ENCODE data around the gene DCP2. TPM values are rescaled to one million over a fixed set of nuclear protein-coding genes. Genes with fewer than 3 reads are reported as not detected.

The DCP2 gene
- total and polyA plus RNA-seq, 10 of the 15 experiments (the other 5 are each of a cell fraction or from before 2014, with no cell fraction given), result 23.4 to 81.6 (median 47.4) TPM

DNA sequence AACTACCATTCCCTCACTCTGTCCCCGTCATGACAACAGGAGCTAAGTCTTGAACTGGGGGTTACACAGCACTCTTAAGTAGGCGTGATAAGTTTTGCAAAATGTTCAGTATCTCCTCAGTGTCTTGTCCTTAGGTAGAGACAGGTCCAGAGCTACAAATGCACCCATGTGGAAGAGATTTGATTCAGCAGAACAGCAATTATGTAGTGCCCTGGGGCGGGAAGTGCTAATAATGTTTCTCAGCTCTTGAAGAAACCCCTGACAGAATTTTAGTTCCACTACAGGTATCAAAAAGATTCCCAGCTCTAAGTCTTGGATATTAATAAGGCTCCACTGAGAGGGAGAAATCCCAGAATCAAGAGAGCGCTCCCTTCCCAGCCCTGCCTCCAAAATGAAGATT, 49.6 kb downstream of the DCP2 start:
- no TSS peak for BruUV-seq (replicated peaks)
- no peak for FAIRE-seq

DNA sequence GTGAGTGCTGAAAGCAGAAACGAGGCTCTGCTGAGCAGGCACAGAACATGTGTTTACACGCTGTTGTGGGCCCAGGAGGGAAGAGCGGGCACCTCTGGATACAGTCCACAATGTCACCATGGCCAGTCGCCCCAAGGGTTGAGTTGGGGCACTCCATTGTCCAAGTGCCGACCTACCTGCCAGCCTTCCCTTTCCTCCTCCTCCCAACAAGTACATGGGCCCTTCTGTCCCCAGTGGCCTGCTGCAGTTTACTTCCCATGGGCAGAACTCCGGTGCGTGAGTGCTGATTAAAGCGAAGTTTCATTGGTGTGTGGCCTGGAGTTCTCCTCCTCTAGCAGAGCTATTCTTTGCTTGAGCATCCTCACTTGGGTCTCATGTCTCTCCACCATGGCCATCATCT, 50.4 kb downstream of the DCP2 start:
- Histone ChIP-seq H3K4me3 (no peak overlapping the region), H3K9ac (ENCODE audit: control insufficient read depth, insufficient read depth, low read length) (no peak overlapping the region), H3K9me3 (replicated peaks; ENCODE audit: control insufficient read depth, insufficient read depth, low read length) (no peaks in the 10 kb centered on the region), H4K20me1 (ENCODE audit: control insufficient read depth, insufficient read depth) (no peaks in the 10 kb centered on the region), H3K36me3 (ENCODE audit: control insufficient read depth in 2 of 2, insufficient read depth in 2 of 2, low read length in 1 of 2) (peaks cover 4 to 8% of the 10 kb centered on the region in 2 experiments; a peak in 3 of 4 replicates), H2AFZ (ENCODE audit: control insufficient read depth, low read depth, low read length) (no peak overlapping the region), H3K79me2 (ENCODE audit: control insufficient read depth, insufficient read depth, low read length) (no peaks in the 10 kb centered on the region), H3K4me2 (ENCODE audit: control insufficient read depth, insufficient read depth) (no peak overlapping the region), H3K4me1 (ENCODE audit: control insufficient read depth, insufficient read depth, low read length) (no peaks in the 10 kb centered on the region), H3K27me3 (replicated peaks in 1 of 2; ENCODE audit: control insufficient read depth in 2 of 2, insufficient read depth in 2 of 2, low read length in 1 of 2) (no peaks in the 10 kb centered on the region), H3K27ac (ENCODE audit: control insufficient read depth, insufficient read depth) (no peak overlapping the region)
- ChIA-PET SMC1A (ENCODE audit: uncharacterized antibody, unreplicated experiment) (no interaction called here), CTCF (no interaction called here), RAD21 (ENCODE audit: unreplicated experiment) (no interaction called here), POLR2A (no interaction called here)
- in situ Hi-C loops (cut with MboI), result no loop called here
- ATAC-seq, result no peak
- BruUV-seq (replicated peaks), result no TSS peak
- 98% methylated on average over 8 of the region's 8 CpGs for WGBS (ENCODE audit: insufficient coverage, insufficient replicate concordance, low lambda C conversion rate, missing lambda C conversion rate)
- no peak for DNase-seq (ENCODE audit: low read depth, low spot score)
- FAIRE-seq, result no peak
- intact Hi-C loops (cut with micrococcal nuclease; ENCODE audit: unreplicated experiment), result no loop called here
- TF ChIP-seq NFYA (IDR thresholded peaks at IDR 0.05; ENCODE audit: borderline replicate concordance, low read depth, low read length) (no peak), ZNF384 (IDR thresholded peaks at IDR 0.05; ENCODE audit: borderline replicate concordance, low read depth, low read length) (no peak), MYB (IDR thresholded peaks at IDR 0.05; ENCODE audit: borderline replicate concordance, low read depth, low read length) (no peak), RAD21 (IDR thresholded peaks at IDR 0.05; ENCODE audit: insufficient read depth, low read depth, low read length) (no peak), ESRRA (IDR thresholded peaks at IDR 0.05; ENCODE audit: low read length) (no peak), SPI1 (IDR thresholded peaks at IDR 0.05; ENCODE audit: borderline replicate concordance, insufficient read depth, low read depth, low read length) (no peak), FOXK2 (IDR thresholded peaks at IDR 0.05) (no peak), ZNF274 (IDR thresholded peaks at IDR 0.05; ENCODE audit: insufficient read depth, insufficient read length) (no peak), ASH2L (IDR thresholded peaks at IDR 0.05; ENCODE audit: borderline replicate concordance, low read depth) (no peak), TAF1 (IDR thresholded peaks at IDR 0.05; ENCODE audit: borderline replicate concordance, low read depth, low read length) (no peak), NFXL1 (IDR thresholded peaks at IDR 0.05; ENCODE audit: borderline replicate concordance) (no peak), FOXM1 (IDR thresholded peaks at IDR 0.05; ENCODE audit: low read depth, low read length) (no peak)
- TF ChIP-seq, protein P1, sequence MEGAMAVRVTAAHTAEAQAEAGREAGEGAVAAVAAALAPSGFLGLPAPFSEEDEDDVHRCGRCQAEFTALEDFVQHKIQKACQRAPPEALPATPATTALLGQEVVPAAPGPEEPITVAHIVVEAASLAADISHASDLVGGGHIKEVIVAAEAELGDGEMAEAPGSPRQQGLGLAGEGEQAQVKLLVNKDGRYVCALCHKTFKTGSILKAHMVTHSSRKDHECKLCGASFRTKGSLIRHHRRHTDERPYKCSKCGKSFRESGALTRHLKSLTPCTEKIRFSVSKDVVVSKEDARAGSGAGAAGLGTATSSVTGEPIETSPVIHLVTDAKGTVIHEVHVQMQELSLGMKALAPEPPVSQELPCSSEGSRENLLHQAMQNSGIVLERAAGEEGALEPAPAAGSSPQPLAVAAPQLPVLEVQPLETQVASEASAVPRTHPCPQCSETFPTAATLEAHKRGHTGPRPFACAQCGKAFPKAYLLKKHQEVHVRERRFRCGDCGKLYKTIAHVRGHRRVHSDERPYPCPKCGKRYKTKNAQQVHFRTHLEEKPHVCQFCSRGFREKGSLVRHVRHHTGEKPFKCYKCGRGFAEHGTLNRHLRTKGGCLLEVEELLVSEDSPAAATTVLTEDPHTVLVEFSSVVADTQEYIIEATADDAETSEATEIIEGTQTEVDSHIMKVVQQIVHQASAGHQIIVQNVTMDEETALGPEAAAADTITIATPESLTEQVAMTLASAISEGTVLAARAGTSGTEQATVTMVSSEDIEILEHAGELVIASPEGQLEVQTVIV (IDR thresholded peaks at IDR 0.05; ENCODE audit: borderline replicate concordance, partially characterized antibody), result no peak
- TF ChIP-seq, protein P2, sequence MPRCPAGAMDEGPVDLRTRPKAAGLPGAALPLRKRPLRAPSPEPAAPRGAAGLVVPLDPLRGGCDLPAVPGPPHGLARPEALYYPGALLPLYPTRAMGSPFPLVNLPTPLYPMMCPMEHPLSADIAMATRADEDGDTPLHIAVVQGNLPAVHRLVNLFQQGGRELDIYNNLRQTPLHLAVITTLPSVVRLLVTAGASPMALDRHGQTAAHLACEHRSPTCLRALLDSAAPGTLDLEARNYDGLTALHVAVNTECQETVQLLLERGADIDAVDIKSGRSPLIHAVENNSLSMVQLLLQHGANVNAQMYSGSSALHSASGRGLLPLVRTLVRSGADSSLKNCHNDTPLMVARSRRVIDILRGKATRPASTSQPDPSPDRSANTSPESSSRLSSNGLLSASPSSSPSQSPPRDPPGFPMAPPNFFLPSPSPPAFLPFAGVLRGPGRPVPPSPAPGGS (IDR thresholded peaks at IDR 0.05; ENCODE audit: borderline replicate concordance, insufficient read depth, low read depth, low read length, poor library complexity, severe bottlenecking), result no peak

More for the DNA sequence above, 49.6 kb downstream of the DCP2 start:
- Histone ChIP-seq H2AFZ (ENCODE audit: control insufficient read depth, low read depth, low read length) (no peak overlapping the region), H3K4me3 (no peak overlapping the region), H3K79me2 (ENCODE audit: control insufficient read depth, insufficient read depth, low read length) (no peaks in the 10 kb centered on the region), H3K27me3 (replicated peaks in 1 of 2; ENCODE audit: control insufficient read depth in 2 of 2, insufficient read depth in 2 of 2, low read length in 1 of 2) (no peaks in the 10 kb centered on the region), H3K9ac (ENCODE audit: control insufficient read depth, insufficient read depth, low read length) (no peak overlapping the region), H3K4me1 (ENCODE audit: control insufficient read depth, insufficient read depth, low read length) (no peaks in the 10 kb centered on the region), H4K20me1 (ENCODE audit: control insufficient read depth, insufficient read depth) (no peaks in the 10 kb centered on the region), H3K27ac (ENCODE audit: control insufficient read depth, insufficient read depth) (no peak overlapping the region), H3K36me3 (ENCODE audit: control insufficient read depth in 2 of 2, insufficient read depth in 2 of 2, low read length in 1 of 2) (peaks cover 4 to 10% of the 10 kb centered on the region in 2 experiments; a peak in 3 of 4 replicates), H3K9me3 (replicated peaks; ENCODE audit: control insufficient read depth, insufficient read depth, low read length) (no peaks in the 10 kb centered on the region), H3K4me2 (ENCODE audit: control insufficient read depth, insufficient read depth) (no peak overlapping the region)
- ChIA-PET SMC1A (ENCODE audit: uncharacterized antibody, unreplicated experiment) (interaction anchor here (0.6 to 1.0 kb wide), 3 partner anchors 36 to 1034 kb away, joined by 3 read pairs; no protein-coding TSS in a partner anchor), CTCF (no interaction called here), RAD21 (ENCODE audit: unreplicated experiment) (interaction anchor here (0.5 to 1.4 kb wide), 2 partner anchors 31 to 98 kb away, joined by 3 read pairs; no protein-coding TSS in a partner anchor), POLR2A (no interaction called here)
- in situ Hi-C loops (cut with MboI) (no loop called here), intact Hi-C loops (cut with micrococcal nuclease; ENCODE audit: unreplicated experiment) (no loop called here)
- no peak for DNase-seq (ENCODE audit: low read depth, low spot score)
- ATAC-seq, result no peak
- TF ChIP-seq RELA (IDR thresholded peaks at IDR 0.05; ENCODE audit: borderline replicate concordance, partially characterized antibody), result no peak
- 66% methylated on average over 4 of the region's 4 CpGs for WGBS (ENCODE audit: insufficient coverage, insufficient replicate concordance, low lambda C conversion rate, missing lambda C conversion rate)
